Adipocyte (in vitro differentiated cells): ENCODE results near the gene PEX26.
A peak's percentile ranks its signal among the peaks of the same experiment; 100 is the strongest.

Experiments used
- DNase-seq: peaks from one replicate; pipeline ENCODE4 v3.0.0-alpha.2; 2015; ENCODE audit warnings: low read depth
- H3K27me3 ChIP-seq: replicated peaks from 2 replicates; pipeline ENCODE4 v1.7.0; 2013; ENCODE audit warnings: mild to moderate bottlenecking, low read length, moderate library complexity; ENCODE audit not compliant: control insufficient read depth, insufficient read depth
- H3K36me3 ChIP-seq: 2 replicates; pipeline ENCODE4 v1.7.0; 2013; ENCODE audit warnings: low read length, mild to moderate bottlenecking, moderate library complexity; ENCODE audit not compliant: control insufficient read depth, insufficient read depth, severe bottlenecking
- H3K4me1 ChIP-seq: 2 replicates; pipeline ENCODE4 v1.7.0; 2013; ENCODE audit warnings: mild to moderate bottlenecking, low read length, moderate library complexity; ENCODE audit not compliant: control insufficient read depth, insufficient read depth
- H3K4me3 ChIP-seq: 2 replicates; pipeline ENCODE4 v1.7.0; 2013; ENCODE audit warnings: mild to moderate bottlenecking, low read length, moderate library complexity
- H3K9ac ChIP-seq: 2 replicates; pipeline ENCODE4 v1.7.0; 2013; ENCODE audit warnings: mild to moderate bottlenecking, low read length, moderate library complexity
- H3K9me3 ChIP-seq: 2 replicates; pipeline ENCODE4 v1.7.0; 2013; ENCODE audit warnings: mild to moderate bottlenecking, low read length, moderate library complexity; ENCODE audit not compliant: control insufficient read depth

The PEX26 gene

GRCh38 chr22:18088825-18089568, 11.2 kb downstream of the PEX26 start:
- H3K36me3 ChIP-seq: peaks cover 46% of the 10 kb centered on the region
- H3K9me3 ChIP-seq: no peaks in the 10 kb centered on the region
- H3K9ac ChIP-seq: no peak overlapping the region

GRCh38 chr22:18090286-18090685, 12.5 kb downstream of the PEX26 start:
- H3K9me3 ChIP-seq: no peaks in the 10 kb centered on the region
- peaks cover 29% of the 10 kb centered on the region for H3K4me1 ChIP-seq
- DNase-seq: no peak
- no peak overlapping the region for H3K9ac ChIP-seq
- no peaks in the 10 kb centered on the region for H3K27me3 ChIP-seq
- peaks cover 44% of the 10 kb centered on the region for H3K36me3 ChIP-seq
- no peak overlapping the region for H3K4me3 ChIP-seq

More at GRCh38 chr22:18088825-18089568, 11.2 kb downstream of the PEX26 start:
- Histone ChIP-seq H3K27me3 (no peaks in the 10 kb centered on the region), H3K4me1 (peaks cover 34% of the 10 kb centered on the region), H3K4me3 (no peak overlapping the region)
- DNase-seq: no peak

GRCh38 chr22:18091478-18091877, 13.7 kb downstream of the PEX26 start:
- no peak for DNase-seq
- Histone ChIP-seq H3K27me3 (no peaks in the 10 kb centered on the region), H3K4me3 (peak overlapping the region; percentile 68), H3K4me1 (peaks cover 28% of the 10 kb centered on the region), H3K9ac (peak overlapping the region; percentile 74), H3K9me3 (no peaks in the 10 kb centered on the region), H3K36me3 (peaks cover 36% of the 10 kb centered on the region)

GRCh38 chr22:18091916-18092526, 14.2 kb downstream of the PEX26 start:
- H3K9me3 ChIP-seq: no peaks in the 10 kb centered on the region
- DNase-seq: no peak
- H3K9ac ChIP-seq: peak overlapping the region; percentile 74
- peaks cover 33% of the 10 kb centered on the region for H3K36me3 ChIP-seq
- peak overlapping the region; percentile 68 for H3K4me3 ChIP-seq
- peaks cover 28% of the 10 kb centered on the region for H3K4me1 ChIP-seq
- H3K27me3 ChIP-seq: no peaks in the 10 kb centered on the region

- H3K27me3 ChIP-seq: no peaks in the 10 kb centered on the region
- H3K9me3 ChIP-seq: no peaks in the 10 kb centered on the region
- H3K4me1 ChIP-seq: peaks cover 24% of the 10 kb centered on the region
- DNase-seq: no peak
- H3K36me3 ChIP-seq: peaks cover 17% of the 10 kb centered on the region
- no peak overlapping the region for H3K4me3 ChIP-seq
- H3K9ac ChIP-seq: no peak overlapping the region
Measured at GRCh38 chr22:18093661-18094060, 15.9 kb downstream of the PEX26 start.

- no peak overlapping the region for H3K9ac ChIP-seq
- H3K36me3 ChIP-seq: peaks cover 5% of the 10 kb centered on the region
- H3K27me3 ChIP-seq: no peaks in the 10 kb centered on the region
- no peaks in the 10 kb centered on the region for H3K9me3 ChIP-seq
- H3K4me1 ChIP-seq: peaks cover 24% of the 10 kb centered on the region
- DNase-seq: no peak
- H3K4me3 ChIP-seq: no peak overlapping the region
Measured at GRCh38 chr22:18095101-18095805, 17.5 kb downstream of the PEX26 start.

- no peak for DNase-seq
Measured at GRCh38 chr22:18096823-18097222, 19.0 kb downstream of the PEX26 start.

GRCh38 chr22:18100781-18101180, 23.0 kb downstream of the PEX26 start:
- Histone ChIP-seq H3K9me3 (no peaks in the 10 kb centered on the region), H3K9ac (no peak overlapping the region), H3K4me3 (no peak overlapping the region), H3K4me1 (peaks cover 3% of the 10 kb centered on the region), H3K27me3 (no peaks in the 10 kb centered on the region), H3K36me3 (no peaks in the 10 kb centered on the region)
- DNase-seq: no peak

More at GRCh38 chr22:18096823-18097222, 19.0 kb downstream of the PEX26 start:
- no peak overlapping the region for H3K4me3 ChIP-seq
- H3K9me3 ChIP-seq: no peaks in the 10 kb centered on the region
- no peaks in the 10 kb centered on the region for H3K27me3 ChIP-seq
- peaks cover 14% of the 10 kb centered on the region for H3K4me1 ChIP-seq
- peaks cover 3% of the 10 kb centered on the region for H3K36me3 ChIP-seq
- H3K9ac ChIP-seq: no peak overlapping the region

GRCh38 chr22:18101536-18101935, 23.7 kb downstream of the PEX26 start:
- Histone ChIP-seq H3K9ac (no peak overlapping the region), H3K27me3 (no peaks in the 10 kb centered on the region), H3K36me3 (no peaks in the 10 kb centered on the region), H3K4me1 (peaks cover 3% of the 10 kb centered on the region), H3K9me3 (no peaks in the 10 kb centered on the region), H3K4me3 (no peak overlapping the region)
- DNase-seq: no peak

- Histone ChIP-seq H3K4me3 (no peak overlapping the region), H3K9me3 (no peaks in the 10 kb centered on the region), H3K4me1 (peaks cover 3% of the 10 kb centered on the region), H3K27me3 (no peaks in the 10 kb centered on the region), H3K9ac (no peak overlapping the region), H3K36me3 (no peaks in the 10 kb centered on the region)
- DNase-seq: no peak
Measured at GRCh38 chr22:18103527-18104269, 25.9 kb downstream of the PEX26 start.

GRCh38 chr22:18104566-18104965, 26.8 kb downstream of the PEX26 start:
- Histone ChIP-seq H3K9me3 (no peaks in the 10 kb centered on the region), H3K4me1 (peaks cover 3% of the 10 kb centered on the region), H3K36me3 (no peaks in the 10 kb centered on the region), H3K27me3 (no peaks in the 10 kb centered on the region), H3K4me3 (no peak overlapping the region), H3K9ac (no peak overlapping the region)
- DNase-seq: no peak
